ENCODE results near the gene PRRG2.

Gene PRRG2

GRCh38 chr19:49585023-49585422 lies 3.9 kb downstream of the PRRG2 start:
- Histone ChIP-seq H3K27me3 (ENCODE audit: insufficient read depth, low read depth) (no peaks in the 10 kb centered on the region), H4K20me1 (ENCODE audit: insufficient read depth) (no peaks in the 10 kb centered on the region), H3K27ac (no peak overlapping the region), H3K36me3 (ENCODE audit: insufficient read depth) (no peaks in the 10 kb centered on the region), H2AFZ (ENCODE audit: low read depth) (no peak overlapping the region), H3K79me2 (ENCODE audit: insufficient read depth, low read depth) (peaks cover under 1% of the 10 kb centered on the region; the same call in 1 of the 2 replicates), H3K9ac (no peak overlapping the region), H3K4me2 (no peak overlapping the region), H3K4me3 (IDR thresholded peaks at IDR 0.05; ENCODE audit: insufficient read depth, low read depth, low read length) (no peak overlapping the region), H3K4me1 (ENCODE audit: low read depth, poor library complexity, severe bottlenecking) (peaks cover 27% of the 10 kb centered on the region)
- TF ChIP-seq CTCF (conservative IDR thresholded peaks at IDR 0.05; ENCODE audit: low read depth, low read length): no peak

- peaks cover 22% of the 10 kb centered on the region for H3K4me1 ChIP-seq (ENCODE audit: low read depth, poor library complexity, severe bottlenecking)
- no peak overlapping the region for H3K4me3 ChIP-seq (IDR thresholded peaks at IDR 0.05; ENCODE audit: insufficient read depth, low read depth, low read length)
- no peak overlapping the region for H3K4me2 ChIP-seq
These were observed 6.1 kb downstream of the PRRG2 start for GRCh38 chr19:49587227-49587626.

GRCh38 chr19:49588365-49589122 lies 7.4 kb downstream of the PRRG2 start:
- no peak overlapping the region for H3K4me3 ChIP-seq (IDR thresholded peaks at IDR 0.05; ENCODE audit: insufficient read depth, low read depth, low read length)
- no peak for TF ChIP-seq CTCF (conservative IDR thresholded peaks at IDR 0.05; ENCODE audit: low read depth, low read length)
- H3K27me3 ChIP-seq (ENCODE audit: insufficient read depth, low read depth): no peaks in the 10 kb centered on the region
- no peak overlapping the region for H3K9ac ChIP-seq
- H3K27ac ChIP-seq: peak overlapping the region; percentile 19; the same call in 1 of the 2 replicates
- H3K36me3 ChIP-seq (ENCODE audit: insufficient read depth): no peaks in the 10 kb centered on the region
- H2AFZ ChIP-seq (ENCODE audit: low read depth): peak overlapping the region; percentile 20; the same call in 1 of the 2 replicates
- peak overlapping the region; percentile 37 for H3K4me2 ChIP-seq
- H3K4me1 ChIP-seq (ENCODE audit: low read depth, poor library complexity, severe bottlenecking): peaks cover 26% of the 10 kb centered on the region
- H4K20me1 ChIP-seq (ENCODE audit: insufficient read depth): no peaks in the 10 kb centered on the region
- peaks cover 18% of the 10 kb centered on the region; the same call in 1 of the 2 replicates for H3K79me2 ChIP-seq (ENCODE audit: insufficient read depth, low read depth)

More at GRCh38 chr19:49587227-49587626, 6.1 kb downstream of the PRRG2 start:
- Histone ChIP-seq H3K36me3 (ENCODE audit: insufficient read depth) (no peaks in the 10 kb centered on the region), H2AFZ (ENCODE audit: low read depth) (no peak overlapping the region), H3K79me2 (ENCODE audit: insufficient read depth, low read depth) (peaks cover 7% of the 10 kb centered on the region; the same call in 1 of the 2 replicates), H3K27me3 (ENCODE audit: insufficient read depth, low read depth) (no peaks in the 10 kb centered on the region), H3K9ac (no peak overlapping the region), H3K27ac (no peak overlapping the region), H4K20me1 (ENCODE audit: insufficient read depth) (no peaks in the 10 kb centered on the region)
- TF ChIP-seq CTCF (conservative IDR thresholded peaks at IDR 0.05; ENCODE audit: low read depth, low read length): no peak

GRCh38 chr19:49589502-49589905 lies 8.4 kb downstream of the PRRG2 start:
- no peaks in the 10 kb centered on the region for H3K27me3 ChIP-seq (ENCODE audit: insufficient read depth, low read depth)
- no peaks in the 10 kb centered on the region for H3K36me3 ChIP-seq (ENCODE audit: insufficient read depth)
- no peak overlapping the region for H3K27ac ChIP-seq
- H3K4me1 ChIP-seq (ENCODE audit: low read depth, poor library complexity, severe bottlenecking): peaks cover 32% of the 10 kb centered on the region
- no peak overlapping the region for H3K9ac ChIP-seq
- H3K79me2 ChIP-seq (ENCODE audit: insufficient read depth, low read depth): peaks cover 18% of the 10 kb centered on the region; the same call in 1 of the 2 replicates
- no peak overlapping the region for H3K4me3 ChIP-seq (IDR thresholded peaks at IDR 0.05; ENCODE audit: insufficient read depth, low read depth, low read length)
- peak overlapping the region; percentile 37; the same call in 1 of the 2 replicates for H3K4me2 ChIP-seq
- TF ChIP-seq CTCF (conservative IDR thresholded peaks at IDR 0.05; ENCODE audit: low read depth, low read length): no peak
- no peak overlapping the region for H2AFZ ChIP-seq (ENCODE audit: low read depth)
- no peaks in the 10 kb centered on the region for H4K20me1 ChIP-seq (ENCODE audit: insufficient read depth)
